Uterus (tissue), 4 donors: ENCODE data around the gene AKR1A1. TPM values are rescaled to one million over a fixed set of nuclear protein-coding genes. Genes with fewer than 3 reads are reported as not detected.

Experiments
- small RNA-seq: library from RNA; depleted of rRNA; stranded (forward); fragments of <200 nt; gene quantifications from one replicate; pipeline ENCODE3, GENCODE V24; 2016
- total RNA-seq, 4 donors: library from RNA; depleted of rRNA in 3 of 4; stranded (reverse); fragments of >200 nt in 3 of 4; gene quantifications; one replicate each; pipeline versions ENCODE4 v1.1.0 to v1.2.4, GENCODE V29; 2014 to 2023
- donor health status: DM: yes; HTN: yes; CAD: no.

AKR1A1 gene
- total RNA-seq, 4 donors from 2014 or later = 75.3 to 162 (median 106) TPM

Small RNAs within 50 kb of the gene (small RNA-seq; reads per million reads assigned to genes)
- gene AL355480.1 (not detected), gene AL355480.2 (not detected), gene AL355480.3 (not detected), gene AL355480.4 (not detected)

Other genes with a start within 250 kb of the AKR1A1 start
- 1 to 10 TPM in 1 of 4 donors, under 1 TPM in 1, not detected in 2; 0.46 to 1.4 TPM for gene HPDL, start 223.9 kb upstream of the AKR1A1 start, total RNA-seq
- gene TOE1, start 210.7 kb upstream of the AKR1A1 start, total RNA-seq = 10 to 100 TPM; 10.3 to 21.8 (median 14.4) TPM
- gene MUTYH, start 210.4 kb upstream of the AKR1A1 start, total RNA-seq = 10 to 100 TPM; 12.6 to 49.2 (median 26.3) TPM
- gene TESK2, start 59.7 kb upstream of the AKR1A1 start, total RNA-seq = 1 to 10 TPM in 3 of 4 donors, under 1 TPM in 1; 0.29 to 7.5 (median 2.1) TPM
- 1 to 10 TPM in 2 of 4 donors, under 1 TPM in 1, not detected in 1; 0.35 to 7.2 (median 3.8) TPM for gene CCDC163, start 50.8 kb upstream of the AKR1A1 start, total RNA-seq
- gene MMACHC, start 50.5 kb upstream of the AKR1A1 start, total RNA-seq = 1 to 10 TPM in 2 of 4 donors, under 1 TPM in 1, not detected in 1; 0.26 to 4.5 (median 3.4) TPM
- gene PRDX1, start 28.9 kb upstream of the AKR1A1 start, total RNA-seq = 100 to 1,000 TPM; 189 to 253 (median 202) TPM
- gene NASP, start 33.2 kb downstream of the AKR1A1 start, total RNA-seq = 100 to 1,000 TPM in 2 of 4 donors, 10 to 100 TPM in 2; 40.2 to 125 (median 81.0) TPM
- gene CCDC17, start 73.2 kb downstream of the AKR1A1 start, total RNA-seq = 1 to 10 TPM in 3 of 4 donors, not detected in 1; 1.3 to 3.3 (median 3.2) TPM
- 100 to 1,000 TPM in 2 of 4 donors, 10 to 100 TPM in 2; 61.2 to 136 (median 109) TPM for gene GPBP1L1, start 135.7 kb downstream of the AKR1A1 start, total RNA-seq
- gene TMEM69, start 137.4 kb downstream of the AKR1A1 start, total RNA-seq = 10 to 100 TPM; 10.4 to 17.4 (median 13.6) TPM
- gene IPP, start 199.8 kb downstream of the AKR1A1 start, total RNA-seq = 10 to 100 TPM in 2 of 4 donors, 1 to 10 TPM in 2; 1.2 to 25.6 (median 13.6) TPM